Stimulated activated memory B cell treated with anti-CD40 and anti-IgM and Interleukin-4, amounts not matched to agents 10 μg/mL and 1 μg/mL and 100 μg/mL, for 72 hours (primary cell): Measurements from ENCODE around the gene SMIM20.
"Not testable (repeated sequence)": the region's sequence is repeated elsewhere in the genome, so short reads cannot be mapped to it uniquely, and the experiment has no call there.

ENCODE experiments used
- ATAC-seq: fragments of 150-1000 bp; cut with Tn5 transposase; 2 replicates; pipeline ENCODE4 v1.10.0; 2021
- H3K27ac Mint-ChIP-seq: one replicate; pipeline ENCODE4 v1.8.0; 2022; ENCODE audit warnings: mild to moderate bottlenecking, mixed read lengths
- H3K27me3 Mint-ChIP-seq: one replicate; pipeline ENCODE4 v1.8.0; 2022; ENCODE audit warnings: mixed read lengths
- H3K36me3 Mint-ChIP-seq: one replicate; pipeline ENCODE4 v1.8.0; 2022; ENCODE audit warnings: mixed read lengths
- H3K4me1 Mint-ChIP-seq: one replicate; pipeline ENCODE4 v1.8.0; 2022; ENCODE audit warnings: mixed read lengths
- H3K4me3 Mint-ChIP-seq: one replicate; pipeline ENCODE4 v1.8.0; 2022; ENCODE audit warnings: mild to moderate bottlenecking, moderate library complexity, mixed read lengths
- H3K9me3 Mint-ChIP-seq: one replicate; pipeline ENCODE4 v1.8.0; 2022; ENCODE audit warnings: mixed read lengths

SMIM20 gene

DNA sequence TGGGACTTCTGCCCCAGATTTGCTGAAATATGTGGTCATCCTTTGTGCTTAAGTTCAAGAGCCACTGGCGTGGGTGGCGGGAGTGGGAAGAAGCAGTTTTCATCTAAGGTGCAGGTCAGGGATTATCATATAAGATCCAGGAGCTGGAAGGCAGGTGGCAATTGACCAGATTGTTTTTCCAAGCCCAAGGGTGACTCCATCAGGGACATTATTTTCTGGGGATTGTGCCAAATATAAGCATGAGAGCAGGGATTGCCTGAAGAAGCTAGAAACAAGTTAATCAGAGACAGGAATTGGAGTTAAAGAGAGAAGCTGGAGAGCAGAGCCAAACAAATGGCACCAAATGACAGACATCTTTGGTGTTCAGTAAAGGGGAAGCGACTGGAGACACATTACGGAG is 31.8 kb upstream of the SMIM20 start:
- Mint-ChIP-seq H3K27ac (peak overlapping the region; percentile 95), H3K27me3 (no peaks in the 10 kb centered on the region), H3K36me3 (peaks cover 15% of the 10 kb centered on the region), H3K4me1 (peaks cover 64% of the 10 kb centered on the region), H3K4me3 (no peak overlapping the region), H3K9me3 (no peaks in the 10 kb centered on the region)
- no peak for ATAC-seq

DNA sequence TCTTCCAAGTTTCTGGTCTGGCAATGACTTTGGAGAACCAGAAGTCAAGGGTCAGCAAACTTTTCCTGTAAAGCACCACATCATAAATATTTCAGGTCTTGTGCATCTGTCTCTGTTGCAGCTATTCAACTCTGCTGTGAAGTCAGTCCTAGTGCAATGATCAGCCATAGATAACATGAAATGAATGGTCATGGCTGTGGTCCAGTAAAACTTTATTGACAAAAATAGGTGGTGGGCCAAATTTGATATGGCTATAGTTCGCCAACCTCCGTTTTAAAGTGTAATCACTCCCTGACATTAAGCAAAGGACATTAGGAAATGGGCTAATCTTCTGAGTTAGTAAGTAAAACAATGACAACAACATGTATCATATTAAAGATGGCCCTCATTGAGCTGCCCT is 30.5 kb upstream of the SMIM20 start:
- peak overlapping the region; percentile 85 for H3K27ac Mint-ChIP-seq
- H3K27me3 Mint-ChIP-seq, result no peaks in the 10 kb centered on the region
- peaks cover 54% of the 10 kb centered on the region for H3K4me1 Mint-ChIP-seq
- ATAC-seq, result no peak
- peaks cover 18% of the 10 kb centered on the region for H3K36me3 Mint-ChIP-seq
- no peak overlapping the region for H3K4me3 Mint-ChIP-seq
- H3K9me3 Mint-ChIP-seq, result no peaks in the 10 kb centered on the region

DNA sequence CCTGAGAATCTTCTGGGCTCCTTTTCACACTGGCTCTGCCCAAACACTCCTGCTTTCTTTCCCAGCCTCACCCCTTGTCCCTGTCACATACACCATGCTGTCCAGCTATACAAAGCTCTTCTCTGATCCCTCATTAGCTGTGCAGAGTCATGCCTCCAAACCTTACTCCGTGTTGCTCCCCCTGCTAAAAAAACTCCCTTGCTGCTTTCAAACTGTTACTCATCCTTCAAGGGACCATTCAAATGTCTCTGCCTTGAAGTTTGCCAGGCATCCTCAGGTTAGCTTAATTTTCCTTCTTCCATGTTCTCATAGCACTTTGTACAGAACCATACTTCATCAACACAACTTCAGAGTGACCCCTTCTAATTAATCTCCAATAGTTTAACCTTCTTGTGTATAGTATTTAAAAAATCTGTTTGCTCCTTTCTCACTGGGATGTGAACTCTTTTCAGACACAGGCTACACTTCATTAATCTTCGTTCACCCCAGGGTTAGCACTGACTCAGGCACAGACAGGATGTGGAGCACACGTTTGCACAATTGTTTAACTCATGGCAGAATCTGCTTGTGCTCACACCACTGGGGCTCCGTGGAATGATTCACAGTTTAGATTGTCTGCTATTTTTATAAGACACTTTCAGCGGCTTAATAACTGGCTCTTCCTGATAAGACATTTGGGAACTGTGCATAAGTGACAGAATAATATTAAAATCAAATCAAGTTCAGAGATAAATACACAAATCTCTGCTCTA is 29.8 kb upstream of the SMIM20 start:
- peaks cover 21% of the 10 kb centered on the region for H3K36me3 Mint-ChIP-seq
- H3K9me3 Mint-ChIP-seq, result no peaks in the 10 kb centered on the region
- peaks cover 53% of the 10 kb centered on the region for H3K4me1 Mint-ChIP-seq
- peak overlapping the region; percentile 0 for H3K4me3 Mint-ChIP-seq
- H3K27me3 Mint-ChIP-seq, result no peaks in the 10 kb centered on the region
- H3K27ac Mint-ChIP-seq, result peak overlapping the region; percentile 85
- ATAC-seq, result peak; percentile 68

DNA sequence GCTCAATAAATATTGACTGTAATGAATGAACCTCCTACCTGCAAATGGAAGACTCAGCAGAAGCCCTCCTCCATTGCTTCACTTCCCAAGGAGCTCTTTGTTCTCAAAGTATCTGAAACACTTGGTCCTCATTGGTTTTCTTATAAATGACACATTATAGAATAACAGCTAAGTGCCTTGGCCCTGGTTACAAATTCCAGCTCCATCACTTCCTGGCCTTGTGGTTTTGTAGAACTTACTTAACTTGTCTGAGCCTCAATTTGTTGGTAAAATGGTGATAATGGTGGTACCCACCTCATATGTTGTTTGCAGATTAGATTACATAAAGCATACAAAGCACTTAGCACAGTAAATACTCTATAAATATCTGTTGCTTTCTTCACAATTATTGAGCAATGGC is 25.2 kb upstream of the SMIM20 start:
- Mint-ChIP-seq H3K9me3 (no peaks in the 10 kb centered on the region), H3K4me3 (no peak overlapping the region), H3K27ac (peak overlapping the region; percentile 7), H3K4me1 (peaks cover 26% of the 10 kb centered on the region), H3K27me3 (no peaks in the 10 kb centered on the region), H3K36me3 (peaks cover 21% of the 10 kb centered on the region)
- no peak for ATAC-seq

DNA sequence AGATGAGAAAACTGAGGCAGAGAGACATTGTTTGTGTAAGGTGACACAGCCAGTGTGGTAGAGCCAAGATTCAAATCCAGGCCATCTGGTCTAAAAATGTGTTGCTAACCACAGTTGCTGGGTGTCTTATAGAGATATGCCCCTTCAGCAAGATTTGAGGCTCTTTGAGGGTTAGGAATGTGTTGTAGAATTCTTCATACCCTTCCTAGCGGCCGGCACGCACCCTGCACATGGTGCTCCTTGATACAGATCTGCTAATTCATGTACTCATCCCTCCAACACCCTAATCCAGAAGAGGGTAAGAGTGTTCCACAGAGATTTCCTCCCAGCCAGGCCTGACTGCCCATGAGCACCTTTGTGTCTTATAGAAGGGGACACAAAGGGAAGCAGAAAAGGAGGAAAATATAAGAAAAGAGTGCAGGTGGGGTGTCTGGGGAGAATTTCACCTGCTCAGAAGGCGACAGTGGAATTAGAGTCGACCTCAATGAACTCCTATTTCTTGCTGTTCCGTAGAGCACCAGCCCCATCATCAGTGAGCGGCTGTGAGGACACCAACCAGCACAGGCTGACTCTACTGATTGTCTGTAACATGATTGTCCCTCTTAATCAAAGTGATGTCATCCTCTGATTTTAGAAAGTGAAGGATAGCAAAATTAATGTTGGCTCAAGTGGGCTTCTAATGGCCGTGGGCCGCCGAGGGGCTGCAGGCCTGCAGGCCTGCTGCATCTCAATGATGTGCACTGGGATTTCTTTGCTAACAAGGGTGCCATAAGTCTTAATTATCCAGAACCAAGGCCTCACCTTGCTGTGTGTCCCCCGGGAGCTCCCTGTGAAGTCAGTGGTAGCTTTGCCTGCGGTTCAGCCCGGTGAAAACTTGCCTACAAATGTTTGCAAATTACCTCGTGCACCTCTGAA is 24.2 kb upstream of the SMIM20 start:
- Mint-ChIP-seq H3K4me1 (peaks cover 15% of the 10 kb centered on the region), H3K36me3 (peaks cover 21% of the 10 kb centered on the region), H3K27me3 (no peaks in the 10 kb centered on the region), H3K9me3 (no peaks in the 10 kb centered on the region), H3K27ac (no peak overlapping the region), H3K4me3 (no peak overlapping the region)
- no peak for ATAC-seq

DNA sequence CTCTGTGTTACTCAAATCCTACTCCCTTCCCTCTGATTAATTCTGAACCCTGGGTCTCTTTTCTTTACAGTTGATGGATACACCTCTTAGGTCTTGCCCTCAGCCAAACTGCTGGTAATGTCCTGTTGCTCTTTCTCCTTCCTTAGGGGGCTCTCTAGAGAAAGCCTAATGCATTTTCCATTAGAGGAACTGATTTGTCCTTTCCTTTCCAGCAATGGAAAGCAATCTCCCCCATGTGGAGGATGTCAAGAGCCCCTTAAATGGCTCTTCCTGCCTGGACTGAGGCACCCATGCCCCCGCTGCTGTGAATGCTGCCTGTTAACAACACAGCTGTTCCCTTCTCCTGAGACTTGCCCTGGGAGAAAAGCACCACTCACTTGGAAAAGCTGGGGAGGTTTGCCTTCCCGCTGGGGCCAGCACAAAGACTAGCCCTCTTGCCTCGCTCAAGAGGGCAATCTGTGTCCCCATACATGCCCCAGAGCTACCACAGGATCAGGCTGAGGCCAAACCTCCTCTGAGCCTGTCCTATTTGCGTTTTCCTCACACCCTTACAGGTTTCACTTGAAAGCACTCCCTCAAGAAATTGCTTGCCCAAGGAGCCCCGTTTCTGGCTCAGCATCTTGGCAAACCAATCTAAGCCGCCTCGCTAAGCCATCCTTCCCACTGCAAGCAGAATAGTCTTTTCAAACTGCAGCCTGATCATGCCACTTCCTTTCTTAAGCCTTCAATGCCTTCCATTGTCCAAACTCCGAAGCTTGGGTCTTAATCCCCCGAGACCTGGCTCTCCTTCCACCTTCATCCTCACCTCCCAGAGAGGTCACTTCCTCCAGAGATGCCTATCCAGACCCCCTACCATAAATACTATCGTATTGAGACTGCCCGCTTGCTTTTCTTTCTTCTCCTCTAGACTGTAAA is 23.2 kb upstream of the SMIM20 start:
- Mint-ChIP-seq H3K4me1 (peaks cover 20% of the 10 kb centered on the region), H3K27me3 (no peaks in the 10 kb centered on the region), H3K4me3 (no peak overlapping the region), H3K27ac (peak overlapping the region; percentile 1), H3K36me3 (peaks cover 31% of the 10 kb centered on the region), H3K9me3 (no peaks in the 10 kb centered on the region)
- no peak for ATAC-seq

DNA sequence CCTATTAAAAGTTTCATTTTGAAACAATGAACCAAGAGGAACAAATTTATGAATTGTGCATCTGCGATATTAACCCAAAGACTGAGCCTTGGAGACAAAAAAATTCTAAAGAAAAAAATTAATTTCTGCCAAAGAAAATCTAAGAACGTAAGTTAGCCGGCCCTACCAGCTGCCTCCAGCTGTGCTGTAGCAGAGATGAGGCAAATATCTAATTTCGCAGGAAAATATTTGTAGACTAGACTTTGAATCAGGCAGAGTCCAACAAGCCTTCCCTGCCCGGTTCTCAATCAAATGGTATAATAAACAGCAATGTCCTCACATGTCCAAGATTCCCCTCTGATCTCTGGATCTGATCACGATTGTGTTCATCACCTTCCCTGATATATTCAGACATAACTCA is 21.2 kb upstream of the SMIM20 start:
- Mint-ChIP-seq H3K4me3 (no peak overlapping the region), H3K4me1 (peaks cover 22% of the 10 kb centered on the region), H3K27ac (no peak overlapping the region), H3K36me3 (peaks cover 30% of the 10 kb centered on the region), H3K9me3 (no peaks in the 10 kb centered on the region), H3K27me3 (no peaks in the 10 kb centered on the region)
- ATAC-seq, result no peak

DNA sequence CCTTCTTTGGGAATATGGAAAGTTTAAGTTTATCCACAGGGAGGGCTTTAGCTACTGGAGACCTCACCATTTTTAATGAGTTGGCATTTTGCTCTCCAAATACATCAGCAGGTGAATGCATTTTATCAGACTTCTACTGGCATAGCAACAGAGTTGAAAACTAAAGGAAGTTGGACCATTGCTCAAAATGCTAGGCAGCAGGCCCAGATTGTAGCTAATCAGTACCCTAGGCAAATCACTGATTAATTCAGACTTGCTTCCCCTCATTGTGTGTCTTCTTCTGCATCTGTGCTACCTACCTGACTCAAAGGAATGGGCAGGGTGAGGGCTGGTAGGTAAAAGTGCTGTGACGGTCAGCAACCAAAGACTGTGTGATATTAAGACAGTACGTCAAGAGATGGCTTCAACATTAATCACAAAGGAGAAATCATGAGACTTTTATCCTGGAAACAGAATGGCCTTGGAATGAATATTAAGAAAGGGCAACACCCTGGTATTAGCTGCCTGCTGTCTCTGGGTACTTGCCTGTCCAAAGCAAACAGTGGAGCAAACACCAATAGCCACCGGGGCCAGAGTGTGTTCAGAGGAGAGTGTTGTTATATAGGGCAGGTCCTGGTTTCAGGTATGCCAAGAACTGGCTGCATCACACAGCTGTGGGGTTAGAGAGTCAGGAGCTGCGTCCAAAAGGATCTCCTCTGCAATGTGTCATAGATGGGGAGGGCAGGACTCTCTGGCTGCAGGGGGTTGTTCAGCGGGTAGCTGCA is 17.1 kb upstream of the SMIM20 start:
- ATAC-seq, result no peak
- H3K4me1 Mint-ChIP-seq, result peaks cover 28% of the 10 kb centered on the region

DNA sequence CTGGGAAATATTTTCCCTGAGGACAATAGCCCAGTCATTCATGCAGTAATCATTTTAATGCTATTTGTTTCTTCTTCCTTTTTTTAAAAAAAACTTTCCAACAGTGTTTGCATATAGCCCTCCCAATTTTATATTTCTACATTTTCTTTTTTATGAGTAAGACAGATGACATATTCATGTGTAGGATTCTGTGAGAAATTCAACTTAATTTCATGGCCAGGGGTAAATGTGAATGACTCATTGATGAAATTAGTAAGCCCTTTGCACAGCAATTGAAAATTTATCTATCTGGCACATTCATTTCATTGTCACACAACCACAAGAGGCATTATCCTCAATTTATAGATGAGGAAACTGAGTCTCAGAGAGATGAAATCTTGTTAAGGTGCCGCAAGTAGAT is 13.7 kb upstream of the SMIM20 start:
- ATAC-seq, result no peak
- H3K27me3 Mint-ChIP-seq, result no peaks in the 10 kb centered on the region
- H3K9me3 Mint-ChIP-seq, result no peaks in the 10 kb centered on the region
- H3K4me3 Mint-ChIP-seq, result no peak overlapping the region
- no peak overlapping the region for H3K27ac Mint-ChIP-seq
- H3K36me3 Mint-ChIP-seq, result peaks cover 22% of the 10 kb centered on the region
- peaks cover 52% of the 10 kb centered on the region for H3K4me1 Mint-ChIP-seq

More for the DNA sequence above, 17.1 kb upstream of the SMIM20 start:
- peaks cover 19% of the 10 kb centered on the region for H3K36me3 Mint-ChIP-seq
- H3K4me3 Mint-ChIP-seq, result no peak overlapping the region
- H3K27ac Mint-ChIP-seq, result no peak overlapping the region
- H3K27me3 Mint-ChIP-seq, result no peaks in the 10 kb centered on the region
- H3K9me3 Mint-ChIP-seq, result no peaks in the 10 kb centered on the region

DNA sequence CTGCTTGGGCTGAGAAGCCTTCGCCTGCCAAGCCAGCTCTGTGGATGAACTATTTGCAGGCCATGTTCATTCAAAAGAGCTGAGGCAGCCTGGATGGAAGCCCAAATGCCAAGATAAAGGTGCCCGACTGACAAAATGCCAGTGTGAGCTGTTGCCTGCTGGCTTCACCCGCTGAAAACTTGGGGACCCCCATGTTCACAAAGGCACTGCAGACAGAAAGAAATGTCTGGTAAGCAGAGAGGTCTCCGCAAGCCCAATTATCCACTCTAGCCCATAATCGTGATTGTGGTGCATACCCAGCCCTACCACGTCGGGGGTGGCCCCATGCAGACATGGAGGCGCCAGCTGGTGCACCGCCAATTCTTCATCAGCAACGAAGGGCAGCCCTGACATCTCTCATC is 13.0 kb upstream of the SMIM20 start:
- Mint-ChIP-seq H3K9me3 (no peaks in the 10 kb centered on the region), H3K27me3 (no peaks in the 10 kb centered on the region), H3K4me1 (peaks cover 54% of the 10 kb centered on the region), H3K4me3 (no peak overlapping the region), H3K27ac (no peak overlapping the region), H3K36me3 (peaks cover 16% of the 10 kb centered on the region)
- no peak for ATAC-seq

DNA sequence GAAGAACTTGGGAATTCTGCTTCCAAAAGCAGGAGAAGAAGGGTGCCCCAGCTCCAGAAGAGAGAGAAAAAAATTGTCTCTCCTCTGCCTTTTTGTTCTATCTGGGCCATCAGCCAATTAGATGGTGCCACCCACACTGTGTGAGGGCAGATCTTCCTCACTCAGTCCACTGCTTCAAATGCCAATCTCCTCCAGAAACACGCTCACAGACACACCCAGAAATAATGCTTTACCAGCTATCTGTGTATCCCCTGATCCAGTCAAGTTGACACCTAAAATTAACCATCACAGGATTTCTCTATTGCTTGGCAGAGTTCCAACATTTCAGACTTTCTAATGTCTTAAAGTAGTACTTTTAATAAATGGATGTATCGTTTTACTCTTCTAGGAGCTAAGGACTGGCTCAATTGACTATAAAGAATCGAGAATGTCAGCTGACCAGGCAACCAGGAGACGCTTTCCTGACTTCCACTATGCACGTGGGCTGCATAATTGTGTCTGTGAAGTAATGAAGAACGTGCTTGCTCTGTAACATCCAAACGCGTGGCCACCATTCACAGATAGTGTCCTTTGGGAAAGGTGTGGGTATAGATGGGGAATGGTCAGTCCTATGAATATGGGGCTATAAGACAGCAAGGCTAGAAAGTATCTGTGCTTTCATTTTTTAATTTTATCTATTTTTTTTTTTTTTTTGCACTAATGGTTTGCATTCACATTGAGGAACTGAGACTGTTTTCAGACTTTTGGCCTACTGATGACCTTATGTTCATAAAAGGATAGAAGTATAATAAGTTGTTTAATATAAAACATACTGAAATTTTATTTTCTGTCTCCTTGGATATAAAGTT is 9.9 kb upstream of the SMIM20 start:
- H3K9me3 Mint-ChIP-seq, result peaks cover 4% of the 10 kb centered on the region
- peaks cover 65% of the 10 kb centered on the region for H3K4me1 Mint-ChIP-seq
- H3K36me3 Mint-ChIP-seq, result peaks cover 18% of the 10 kb centered on the region
- ATAC-seq, result peak; percentile 79
- peak overlapping the region; percentile 33 for H3K4me3 Mint-ChIP-seq
- H3K27ac Mint-ChIP-seq, result peak overlapping the region; percentile 93
- H3K27me3 Mint-ChIP-seq, result no peaks in the 10 kb centered on the region

DNA sequence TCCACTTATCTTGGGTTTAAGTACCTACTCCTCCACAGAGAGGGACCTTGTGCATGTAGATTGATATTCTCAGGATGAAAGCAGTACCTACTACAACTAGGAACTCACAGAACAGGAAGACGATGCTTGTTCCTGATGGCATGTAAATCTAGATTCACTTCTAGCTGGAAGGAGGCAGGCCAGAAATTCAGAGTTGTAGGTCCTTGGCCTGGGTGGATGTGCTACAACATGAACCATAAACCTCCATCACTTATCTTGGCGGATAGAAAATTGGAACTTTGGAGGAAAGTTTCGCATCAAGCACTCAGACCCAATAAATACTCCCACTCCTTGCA is 9.3 kb upstream of the SMIM20 start:
- peaks cover 22% of the 10 kb centered on the region for H3K36me3 Mint-ChIP-seq
- H3K27me3 Mint-ChIP-seq, result no peaks in the 10 kb centered on the region
- ATAC-seq, result peak; percentile 65
- H3K4me1 Mint-ChIP-seq, result peaks cover 66% of the 10 kb centered on the region
- H3K27ac Mint-ChIP-seq, result peak overlapping the region; percentile 93
- H3K9me3 Mint-ChIP-seq, result peaks cover 6% of the 10 kb centered on the region
- peak overlapping the region; percentile 21 for H3K4me3 Mint-ChIP-seq

DNA sequence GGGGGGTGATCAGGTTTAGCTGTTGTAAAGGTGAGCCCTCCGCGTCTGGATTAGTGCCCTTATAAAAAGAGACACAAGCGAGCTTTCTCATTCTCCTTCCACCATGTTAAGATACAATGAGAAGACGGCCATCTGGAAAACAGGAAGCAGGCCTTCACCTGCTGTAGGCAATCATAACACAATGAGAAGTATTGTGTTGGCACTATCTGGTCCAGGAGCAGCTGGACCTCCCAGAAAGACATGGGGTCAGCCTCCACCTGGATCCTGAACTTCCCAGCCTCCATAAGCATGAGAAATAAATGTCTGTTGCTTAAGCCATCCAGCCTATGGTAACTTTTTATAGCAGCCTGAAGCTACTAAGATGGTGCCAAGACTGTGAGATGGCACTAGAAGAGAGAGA is 8.6 kb upstream of the SMIM20 start:
- no peak for ATAC-seq
- H3K4me3 Mint-ChIP-seq, result peak overlapping the region; percentile 21
- peaks cover 59% of the 10 kb centered on the region for H3K4me1 Mint-ChIP-seq
- H3K27ac Mint-ChIP-seq, result peak overlapping the region; percentile 93
- peaks cover 6% of the 10 kb centered on the region for H3K9me3 Mint-ChIP-seq
- H3K36me3 Mint-ChIP-seq, result peaks cover 27% of the 10 kb centered on the region
- no peaks in the 10 kb centered on the region for H3K27me3 Mint-ChIP-seq

DNA sequence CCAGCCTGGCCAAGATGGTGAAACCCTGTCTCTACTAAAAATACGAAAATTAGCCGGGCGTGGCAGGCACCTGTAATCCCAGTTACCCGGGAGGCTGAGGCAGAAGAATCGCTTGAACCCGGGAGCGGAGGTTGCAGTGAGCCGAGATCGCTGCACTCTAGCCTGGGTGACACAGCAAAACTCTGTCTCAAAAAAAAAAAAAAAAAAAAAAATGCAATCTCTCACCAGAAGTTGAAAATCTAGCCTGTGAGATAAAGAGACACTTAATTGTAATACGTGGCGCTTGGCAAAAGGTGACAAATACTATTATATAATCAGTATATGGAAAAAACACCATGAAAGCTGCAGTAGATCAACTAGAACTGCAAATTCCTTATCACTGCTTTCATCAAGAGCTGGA is 7.9 kb upstream of the SMIM20 start:
- Mint-ChIP-seq H3K4me1 (peaks cover 57% of the 10 kb centered on the region), H3K36me3 (peaks cover 27% of the 10 kb centered on the region), H3K27ac (peak overlapping the region; percentile 93)
- H3K27me3 Mint-ChIP-seq, H3K9me3 Mint-ChIP-seq, H3K4me3 Mint-ChIP-seq, ATAC-seq: not testable (repeated sequence)
